Muscle of back (tissue), 11 donors: ENCODE measurements around the gene TSPO. TPM values are rescaled to one million over a fixed set of nuclear protein-coding genes. Genes with fewer than 3 reads are reported as not detected.

ENCODE experiments used
- DNase-seq, 3 donors: peaks; one replicate each; pipeline versions ENCODE4 v3.0.0 to v3.0.0-alpha.2; 2013
- polyA plus RNA-seq, 10 donors: library from polyadenylated mRNA; unstranded; fragments of 120-200 nt; gene quantifications; one replicate each; pipeline ENCODE4 v1.2.1, GENCODE V29; 2013; ENCODE audit not compliant: insufficient read length in 10 of 10

TSPO gene
- polyA plus RNA-seq, 10 donors = 38.7 to 80.9 (median 53.9) TPM

DNA sequence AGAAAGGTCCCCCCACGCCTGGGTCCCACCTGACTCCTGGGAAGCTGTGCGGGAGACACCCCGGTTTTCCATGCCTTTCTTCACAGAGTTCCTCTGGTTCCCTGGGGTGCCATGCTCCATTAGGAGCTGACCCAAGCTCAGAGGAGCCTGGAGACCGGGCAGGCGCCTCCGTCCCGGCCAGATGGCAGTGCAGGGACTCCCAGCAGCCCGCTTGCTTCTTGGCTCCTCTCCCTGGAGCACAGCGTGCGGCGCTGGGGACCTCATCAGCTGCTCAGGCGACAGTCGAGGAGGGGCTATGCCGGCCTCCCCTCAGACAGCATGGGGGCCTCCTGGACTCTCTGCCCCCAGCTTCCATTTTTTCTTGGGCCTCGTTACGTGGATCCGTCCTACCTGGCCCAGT lies 48.7 kb downstream of the TSPO start:
- no peak for DNase-seq

DNA sequence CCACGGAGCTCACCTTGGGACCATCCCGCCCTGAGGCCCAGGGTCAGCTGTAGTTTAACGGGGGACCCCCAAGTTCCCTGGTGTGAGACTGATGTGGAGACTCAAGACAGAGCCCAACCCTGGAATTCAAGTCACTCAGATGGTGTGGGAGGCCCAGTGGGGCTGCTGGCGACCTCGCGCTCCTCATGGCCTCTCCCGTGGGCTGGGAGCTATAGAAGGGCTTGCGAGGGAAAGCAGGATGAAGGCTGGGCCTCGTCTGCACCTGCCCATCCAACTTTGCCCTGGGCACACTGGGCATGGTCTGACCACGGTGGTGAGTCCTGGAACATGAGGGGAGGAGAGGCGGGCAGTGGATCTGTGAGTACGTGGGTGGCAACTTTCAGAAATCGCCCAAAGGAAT lies 49.2 kb downstream of the TSPO start:
- DNase-seq = no peak

DNA sequence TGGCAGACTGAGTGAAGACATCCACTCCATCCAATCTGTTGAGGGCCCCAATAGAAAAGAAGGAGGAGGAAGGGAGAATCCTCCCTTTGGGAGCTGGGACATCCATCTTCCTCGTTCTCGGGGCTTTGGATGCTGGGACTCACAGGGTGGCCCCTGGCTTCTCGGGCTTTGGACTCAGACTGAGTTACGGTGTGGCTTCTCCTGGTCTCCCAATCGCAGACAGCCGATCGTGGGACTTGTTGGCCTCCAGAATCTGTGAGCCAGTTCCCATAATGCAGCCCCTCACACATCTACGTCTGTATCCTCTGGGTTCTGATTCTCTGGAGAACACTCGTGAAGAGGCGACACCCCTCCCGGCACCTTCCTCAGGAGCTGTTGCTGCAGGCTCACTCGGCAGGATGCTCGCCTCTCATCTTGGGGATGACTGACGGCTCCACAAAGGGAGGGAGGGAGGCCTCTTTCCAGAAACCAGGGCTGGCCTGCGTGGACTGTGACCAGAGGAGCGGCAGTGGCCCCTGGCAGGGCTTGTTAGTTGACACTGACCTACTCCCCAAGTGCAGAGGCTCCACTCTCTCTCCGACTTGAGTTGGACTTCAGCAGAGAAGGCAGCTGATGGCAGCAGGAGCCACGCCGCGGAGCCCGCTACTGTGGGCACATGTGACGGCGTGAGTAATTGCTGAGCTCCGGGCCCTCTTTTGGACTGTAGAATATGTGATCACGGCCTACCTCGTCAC lies 50.3 kb downstream of the TSPO start:
- DNase-seq = no peak

DNA sequence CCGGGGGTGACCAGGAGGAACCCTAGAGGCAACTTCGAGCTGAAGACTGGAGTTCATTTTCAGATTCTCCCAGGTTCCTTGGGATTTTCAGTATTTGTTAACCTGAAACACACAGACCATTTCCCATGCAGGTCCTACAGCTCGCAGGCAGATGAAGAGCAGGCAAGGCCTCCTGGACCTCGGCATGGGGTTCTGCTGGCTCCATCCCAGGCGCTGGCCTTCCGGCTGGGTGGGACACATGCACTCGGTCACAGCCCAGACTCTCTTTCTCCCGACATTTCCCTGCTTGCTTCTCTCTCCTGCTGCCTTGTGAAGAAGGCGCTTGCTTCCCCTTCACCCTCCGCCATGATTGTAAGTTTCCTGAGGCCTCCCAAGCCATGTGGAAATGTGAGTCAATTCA lies 51.0 kb downstream of the TSPO start:
- no peak for DNase-seq

DNA sequence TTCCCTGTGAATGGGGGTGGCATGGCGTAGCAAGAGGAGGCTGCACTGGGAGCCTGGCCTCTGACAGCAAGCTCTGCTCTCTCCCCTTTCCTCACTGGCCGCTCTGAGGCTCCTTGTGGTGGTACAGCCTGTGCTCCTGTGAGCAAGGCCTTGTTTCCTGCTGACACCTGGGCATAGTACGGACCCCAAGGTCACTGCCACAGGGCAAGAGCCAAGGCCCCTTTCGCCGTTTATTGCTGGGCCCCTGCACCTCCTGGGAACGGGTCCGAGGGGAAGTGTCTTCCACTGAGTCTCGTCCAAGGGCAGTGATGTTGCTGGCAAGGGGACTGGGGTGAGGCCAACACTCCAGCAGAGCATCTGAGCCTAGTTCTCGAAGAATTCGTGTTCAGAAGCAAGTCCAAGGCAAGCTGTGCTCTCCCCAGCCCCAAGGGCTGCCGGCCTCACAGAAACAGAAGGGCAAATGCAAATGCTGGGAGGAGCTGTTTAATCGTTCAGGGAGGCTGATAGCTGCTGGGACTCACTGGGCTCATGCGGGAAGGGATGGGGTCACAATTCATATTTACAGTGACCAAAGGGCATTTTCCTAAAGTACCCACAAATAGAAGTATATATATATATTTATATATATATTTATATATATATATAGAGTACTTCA lies 51.5 kb downstream of the TSPO start:
- no peak for DNase-seq

DNA sequence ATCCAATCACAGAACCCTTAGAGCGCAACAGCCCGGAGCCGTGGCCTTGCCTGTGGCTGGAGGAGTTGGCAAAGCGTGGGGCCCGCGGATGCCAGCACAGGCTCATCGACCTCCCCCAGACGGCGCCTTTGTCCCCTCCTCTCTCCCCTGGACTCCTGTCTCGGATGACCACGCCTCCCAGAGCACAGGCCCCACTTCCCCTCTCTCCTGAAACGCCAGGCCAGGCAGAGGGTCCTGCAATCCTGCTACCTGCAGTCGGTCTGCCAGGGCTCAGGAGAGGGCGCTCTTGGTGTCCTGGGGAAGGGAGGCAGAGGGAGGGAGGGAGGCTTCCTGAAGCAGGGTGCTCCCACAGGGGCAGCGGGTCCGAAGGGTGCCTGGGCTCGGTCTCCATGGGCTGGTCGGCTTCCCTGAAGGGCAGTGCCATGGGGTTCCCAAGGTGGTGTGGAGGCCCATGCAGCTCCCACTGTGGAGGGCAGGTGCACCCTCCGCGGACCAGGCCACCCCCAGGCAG lies 52.2 kb downstream of the TSPO start:
- DNase-seq = no peak

DNA sequence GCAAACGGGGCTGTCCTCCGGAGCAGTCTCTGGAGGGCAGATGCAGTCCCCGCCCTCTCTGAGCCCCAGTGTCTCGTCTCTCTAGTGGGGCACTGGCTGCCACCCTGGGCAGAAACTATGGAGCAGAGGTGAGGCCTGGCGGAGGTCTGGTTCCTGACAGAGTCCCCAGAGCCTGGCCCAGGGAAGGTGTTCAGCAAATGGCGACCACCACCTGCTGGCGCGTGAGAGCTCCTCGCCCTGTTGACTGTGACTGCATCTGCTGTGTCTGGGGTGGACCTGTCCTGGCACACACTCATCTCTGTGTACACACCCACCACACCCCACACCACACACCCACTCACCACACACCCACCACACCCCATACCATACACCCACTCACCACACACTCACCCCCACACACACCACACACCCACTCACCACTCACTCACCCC lies 53.9 kb downstream of the TSPO start:
- DNase-seq = no peak

DNA sequence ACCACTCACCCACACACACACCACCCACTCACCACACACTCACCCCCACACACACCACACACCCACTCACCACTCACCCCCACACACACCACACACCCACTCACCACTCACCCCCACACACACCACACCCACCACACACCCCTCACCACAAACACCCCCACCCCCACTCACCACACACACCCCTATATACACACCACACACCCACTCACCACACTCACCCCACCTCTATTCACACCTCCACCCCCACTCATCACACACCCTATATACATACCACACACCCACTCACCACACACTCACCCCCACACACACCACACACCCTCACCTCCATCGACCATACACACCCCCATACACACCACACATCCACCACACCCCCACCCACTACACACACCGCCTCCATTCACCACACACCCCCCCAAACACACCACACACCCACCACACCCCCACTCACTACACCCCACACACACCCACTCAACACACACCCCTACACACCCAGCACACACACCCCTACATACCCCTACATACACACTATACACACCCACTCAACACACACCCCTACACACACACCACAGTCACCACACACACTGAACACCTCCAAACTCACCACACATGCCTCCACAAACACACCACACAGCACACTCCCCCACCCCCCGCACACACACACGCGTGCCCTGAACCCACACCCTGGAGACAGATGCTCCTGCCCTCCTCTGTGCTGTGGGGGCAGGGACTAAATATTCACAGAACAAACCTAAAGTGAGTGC lies 54.6 kb downstream of the TSPO start:
- no peak for DNase-seq

DNA sequence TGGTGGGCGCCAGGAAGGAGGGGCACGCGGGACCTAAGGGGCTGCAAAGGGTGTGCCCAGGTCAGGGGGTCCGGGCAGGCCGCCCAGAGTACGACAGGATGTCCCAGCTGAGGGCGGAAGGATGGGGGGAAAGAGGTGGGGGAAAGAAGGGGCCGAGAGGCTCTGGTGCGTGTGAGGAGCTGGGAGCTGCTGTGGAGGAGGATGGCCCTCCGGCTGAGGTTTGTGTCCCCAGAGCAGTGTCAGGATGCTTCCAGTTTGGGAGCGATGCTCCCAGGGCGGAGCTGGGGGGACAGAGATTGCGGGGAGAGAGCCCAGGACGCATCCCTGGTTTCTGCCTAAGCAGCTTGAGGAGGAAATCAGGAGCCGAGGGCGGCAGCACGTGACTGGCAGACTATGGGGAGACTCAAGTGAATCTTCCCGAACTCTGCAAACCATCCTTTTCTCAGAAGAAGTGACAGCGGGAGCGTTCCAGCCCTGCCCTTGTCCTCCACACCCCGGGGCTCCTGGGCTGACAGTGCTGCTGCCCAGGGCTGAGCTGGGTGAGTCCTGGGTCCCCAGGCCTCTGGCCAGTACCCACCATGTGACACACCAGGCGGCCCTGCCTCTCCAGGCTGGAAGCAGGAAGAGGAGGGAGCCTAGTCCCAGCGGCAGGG lies 55.3 kb downstream of the TSPO start:
- DNase-seq = no peak

DNA sequence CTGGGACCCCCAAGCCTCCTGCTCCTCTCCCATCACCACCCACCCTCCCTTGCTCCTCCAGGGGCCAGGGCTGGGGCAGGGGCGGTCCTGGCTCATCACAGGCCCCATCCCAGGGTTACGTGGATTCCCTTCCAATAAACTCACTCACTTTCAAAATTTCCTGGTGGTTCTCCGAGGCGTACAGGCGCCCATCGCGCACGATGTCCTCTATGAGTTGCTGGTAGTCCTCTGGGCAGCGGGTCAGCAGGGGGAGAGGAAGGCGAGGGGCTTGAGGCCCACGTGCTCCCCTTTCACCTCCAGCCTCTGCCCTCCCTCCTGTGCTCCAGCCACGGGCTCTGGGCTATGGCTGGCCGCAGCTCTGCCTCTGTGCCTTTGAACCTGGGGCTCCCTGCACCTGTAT lies 56.0 kb downstream of the TSPO start:
- DNase-seq = no peak

DNA sequence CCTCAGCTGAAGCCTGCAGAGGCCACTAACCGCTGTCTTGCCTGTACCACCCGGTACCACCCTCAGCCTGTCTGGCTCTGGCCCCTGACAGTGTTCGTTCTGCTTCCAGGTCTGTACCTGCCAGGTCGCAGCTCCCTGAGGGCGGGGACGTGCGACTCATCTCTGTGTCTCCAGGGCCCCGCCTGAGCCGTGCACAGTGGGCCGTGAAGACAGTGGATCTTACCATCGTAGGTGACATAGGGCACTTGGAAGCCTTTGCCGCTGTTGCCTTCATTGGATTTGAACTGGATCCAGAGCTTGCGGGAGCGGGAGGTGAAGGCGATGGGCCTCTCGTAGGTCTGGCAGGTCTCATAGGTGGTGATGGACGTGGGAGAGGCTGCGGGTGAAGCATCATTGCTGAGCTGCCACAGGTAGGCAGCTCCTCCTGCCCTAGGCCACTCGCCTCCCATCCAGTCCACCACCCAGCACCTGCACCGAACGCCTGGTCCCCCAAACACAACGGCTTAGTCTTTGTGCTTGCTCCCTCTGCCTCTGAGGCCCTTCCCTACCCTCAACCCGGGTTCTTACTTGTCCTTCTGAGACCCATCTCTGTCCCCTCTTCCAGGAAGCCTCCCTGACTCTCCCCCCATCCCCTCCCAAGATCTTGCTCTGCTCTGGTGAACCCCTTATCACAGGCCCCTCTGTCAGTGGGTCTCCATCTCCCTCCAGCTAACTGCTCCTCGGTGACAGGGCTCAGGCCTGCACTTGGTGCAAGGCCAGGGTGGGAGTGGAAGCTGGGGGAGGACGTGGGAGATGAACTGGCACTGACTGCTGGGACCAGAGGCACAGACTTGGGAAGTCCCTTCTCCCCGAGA lies 56.7 kb downstream of the TSPO start:
- no peak for DNase-seq

DNA sequence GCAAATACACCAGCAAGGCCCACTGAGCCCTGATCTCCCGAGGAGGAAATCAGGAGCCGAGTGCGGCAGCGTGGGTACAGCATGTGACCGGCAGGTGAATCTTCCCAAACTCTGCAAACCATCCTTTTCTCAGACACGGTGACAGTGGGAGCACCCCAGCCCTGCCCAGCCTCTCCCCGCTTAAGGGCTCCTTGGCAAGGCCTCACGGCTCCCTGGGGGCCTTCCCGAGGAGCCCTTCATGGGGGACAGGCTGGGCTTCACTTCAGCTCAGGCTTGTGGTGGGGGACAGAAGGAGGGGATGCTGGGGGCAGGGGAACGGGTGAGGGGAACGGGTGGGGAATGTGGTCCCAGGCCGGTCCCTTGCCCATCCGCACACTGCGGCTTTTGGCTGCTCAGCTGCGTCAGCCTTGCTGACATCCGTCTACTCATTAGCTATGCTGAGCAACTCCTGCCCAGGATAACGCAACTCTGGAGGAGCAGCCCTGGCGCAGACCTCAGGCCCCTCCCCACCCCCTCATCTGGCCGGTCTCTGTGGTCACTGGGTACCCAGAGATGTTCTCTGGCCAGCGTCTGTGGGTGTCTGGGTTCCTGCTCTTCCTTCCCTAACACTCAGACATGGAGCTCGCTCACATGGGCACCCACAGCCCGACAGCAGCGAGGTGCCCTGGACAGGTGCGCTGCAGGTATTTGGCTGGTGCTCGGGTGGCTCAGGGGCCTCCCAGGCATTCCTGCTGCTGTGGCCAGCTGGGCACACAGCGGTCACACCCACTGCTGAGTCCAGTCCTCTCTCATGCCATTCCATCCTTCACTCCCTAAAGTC lies 57.6 kb downstream of the TSPO start:
- DNase-seq = no peak

DNA sequence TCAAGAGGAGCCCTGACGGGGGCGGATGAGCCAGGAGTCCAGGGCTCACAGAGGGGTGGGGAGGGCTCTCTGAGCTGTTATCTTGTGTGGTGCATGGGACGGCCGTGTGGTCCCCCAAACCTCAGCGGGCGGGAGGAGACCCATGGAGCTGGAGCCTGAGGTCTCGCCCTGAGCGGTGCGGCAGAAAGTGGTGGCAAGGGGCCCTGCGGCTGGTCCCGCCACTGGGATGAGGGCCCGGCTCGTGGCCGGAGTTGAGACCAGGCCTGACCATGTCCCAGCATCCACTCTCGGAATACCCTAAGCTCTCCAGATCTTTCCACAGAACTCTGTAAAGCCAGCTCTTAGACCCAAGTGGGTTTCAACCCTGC lies 58.1 kb downstream of the TSPO start:
- no peak for DNase-seq

DNA sequence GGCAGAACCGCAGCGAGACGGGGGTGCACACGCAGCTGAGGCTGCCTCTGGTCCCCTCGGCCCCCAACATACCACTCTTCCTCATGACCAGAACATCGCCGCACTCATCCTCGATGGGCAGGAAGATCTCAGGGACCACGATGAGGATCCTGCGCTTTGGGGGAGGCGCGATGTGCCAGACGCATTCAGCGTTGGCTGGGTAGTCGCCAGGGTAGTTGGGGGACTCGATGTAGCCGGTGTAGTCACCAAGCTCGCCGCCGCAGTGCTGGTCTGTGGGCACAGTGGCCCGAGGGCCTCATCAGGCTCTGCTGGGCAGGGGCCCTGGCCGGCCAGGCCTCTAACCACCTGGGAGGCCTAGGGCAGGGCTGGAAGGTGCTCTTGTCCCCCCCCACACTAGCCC lies 58.6 kb downstream of the TSPO start:
- no peak for DNase-seq

DNA sequence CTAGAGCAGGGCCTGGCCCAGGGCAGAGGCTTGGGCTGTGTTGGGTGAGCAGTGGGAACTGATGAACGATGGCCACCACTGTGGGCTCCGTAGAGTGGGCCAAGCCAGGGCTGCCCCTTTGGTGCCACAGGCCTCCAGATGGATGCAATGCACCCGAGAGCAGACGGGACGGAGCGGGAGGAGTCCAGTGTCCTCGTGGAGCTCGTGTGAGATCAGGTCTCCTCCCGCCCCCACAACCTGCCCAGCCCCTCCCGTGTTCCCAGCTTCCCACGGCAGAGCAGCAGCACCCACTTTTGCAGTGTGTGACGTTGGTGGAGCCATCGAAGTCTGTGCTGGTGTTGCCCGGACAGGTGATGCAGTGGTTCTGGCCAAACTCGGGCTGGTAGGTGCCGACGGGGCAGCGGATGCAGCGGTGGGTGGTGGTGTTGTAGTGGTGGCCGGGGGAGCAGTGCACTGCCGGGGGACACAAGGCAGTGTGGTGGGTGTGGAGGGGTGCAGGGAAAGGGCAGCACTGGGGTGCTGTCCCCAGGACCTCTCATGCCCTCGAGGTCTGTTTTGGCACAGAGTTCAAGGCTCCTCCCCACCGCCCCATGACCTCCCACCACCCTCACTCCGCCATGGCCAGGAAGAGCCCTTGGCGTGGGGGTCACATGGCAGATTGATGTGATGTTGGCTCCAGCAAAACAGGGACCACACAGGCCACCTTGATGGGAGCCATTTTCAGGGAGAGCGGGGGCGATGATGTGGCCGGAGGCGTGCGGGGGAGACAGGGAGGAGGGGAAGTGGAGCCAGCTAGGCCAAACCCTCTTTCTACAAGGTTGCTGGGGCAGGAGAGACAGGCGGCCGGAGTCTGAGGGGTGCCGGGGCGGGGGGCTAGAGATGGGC lies 59.5 kb downstream of the TSPO start:
- no peak for DNase-seq

DNA sequence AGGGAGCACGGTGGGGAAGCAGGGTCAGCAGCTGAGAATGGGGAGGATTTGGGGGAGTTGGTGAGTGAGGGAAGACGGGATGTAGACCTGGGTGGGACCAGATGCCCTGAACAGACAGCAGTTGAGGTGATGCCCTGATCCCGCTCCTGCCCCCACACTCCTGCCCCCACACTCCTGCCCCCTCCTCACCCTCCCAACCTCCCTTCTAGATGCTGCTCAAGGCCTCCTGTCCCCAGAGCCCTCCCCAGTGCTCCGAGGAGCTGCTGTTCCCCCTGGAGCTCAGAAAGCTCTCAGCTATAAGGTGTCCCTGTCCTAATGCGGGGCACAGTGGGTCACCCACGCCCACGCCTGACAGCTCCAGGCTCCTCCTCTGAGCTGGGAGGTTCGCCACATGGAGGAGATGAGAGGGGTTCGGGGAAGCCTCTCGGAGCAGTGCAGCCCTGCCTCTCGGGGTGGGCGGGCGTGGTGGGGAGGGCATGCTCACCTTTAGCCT lies 60.6 kb downstream of the TSPO start:
- DNase-seq = no peak

DNA sequence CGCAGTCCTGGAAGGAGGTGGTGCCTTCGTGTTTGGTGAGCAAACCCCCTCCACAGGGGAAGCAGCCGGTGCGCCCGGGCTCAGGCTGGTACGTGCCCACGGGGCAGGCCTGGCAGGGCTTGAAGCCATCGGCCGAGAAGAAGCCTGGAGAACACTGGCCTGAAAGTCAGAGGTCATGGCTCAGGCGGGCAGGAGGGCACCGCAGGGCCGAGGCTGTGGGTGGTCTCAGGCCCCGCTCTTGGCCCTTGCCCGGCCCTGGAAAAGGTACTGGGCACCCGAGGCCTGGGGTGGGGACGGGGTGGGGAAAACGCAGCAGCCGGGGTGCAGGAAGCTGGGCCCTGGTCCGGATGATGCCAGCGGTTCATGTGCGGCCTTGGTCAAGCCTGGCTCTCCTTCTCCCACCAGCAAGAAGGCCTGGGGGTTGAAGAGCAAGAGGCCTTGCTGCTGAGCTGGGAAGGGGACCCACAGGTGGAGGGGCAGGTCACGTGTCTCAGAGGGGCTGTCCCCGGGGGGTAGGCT lies 61.1 kb downstream of the TSPO start:
- DNase-seq = no peak
